ENCODE results near the gene NSMCE1.

DNA sequence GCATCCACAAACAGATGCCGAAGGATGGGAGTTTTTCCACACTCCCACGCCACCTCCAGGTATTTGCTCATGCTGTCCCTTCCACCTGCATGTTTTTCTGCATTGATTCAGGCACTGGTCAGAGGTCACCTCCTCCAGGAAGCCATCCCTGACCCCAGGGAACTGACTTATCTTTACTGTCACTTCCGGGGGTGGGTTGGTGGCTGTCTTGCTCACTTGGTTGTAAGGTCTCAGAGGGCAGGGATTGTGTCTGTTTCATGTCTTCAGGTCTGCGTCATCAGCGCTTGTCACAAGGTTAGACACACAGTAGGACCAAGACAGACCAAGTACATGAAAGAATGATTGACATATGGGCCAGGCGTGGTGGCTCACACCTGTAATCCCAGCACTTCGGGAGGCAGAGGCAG is 43.3 kb upstream of the NSMCE1 start:
- no peak for TF ChIP-seq EP300 (IDR thresholded peaks at IDR 0.05; ENCODE audit: low read depth)
- no peak for TF ChIP-seq CTCF (IDR thresholded peaks at IDR 0.05)
- no peak for TF ChIP-seq POLR2A (IDR thresholded peaks at IDR 0.05)
- TF ChIP-seq POLR2AphosphoS5 (IDR thresholded peaks at IDR 0.05): no peak

Data from transverse colon (tissue), 4 donors.